WTC11 (cell line): Measurements from ENCODE around the gene AGBL4.

ENCODE experiments used
- CTCF ChIP-seq: fragments of 200-600 bp; IDR thresholded peaks from 2 replicates; pipeline ENCODE4 v1.8.0; 2022; ENCODE audit warnings: antibody characterized with exemption
- FOXJ3 ChIP-seq: sonication (generic); formaldehyde crosslinking; IDR thresholded peaks from 2 replicates; pipeline ENCODE4 v1.9.0; 2021; ENCODE audit warnings: missing genetic modification reagents, mild to moderate bottlenecking, borderline replicate concordance
- NR3C1 ChIP-seq: sonication (generic); formaldehyde crosslinking; conservative IDR thresholded peaks from 2 replicates; pipeline ENCODE4 v1.8.1; 2023; ENCODE audit warnings: low read depth, mild to moderate bottlenecking, missing genetic modification reagents
- PREB ChIP-seq: sonication (generic); formaldehyde crosslinking; IDR thresholded peaks from 2 replicates; pipeline ENCODE4 v1.8.1; 2022; ENCODE audit warnings: mild to moderate bottlenecking, missing genetic modification reagents, moderate library complexity, borderline replicate concordance
- TEAD4 ChIP-seq: sonication (generic); formaldehyde crosslinking; IDR thresholded peaks from 2 replicates; pipeline ENCODE4 v1.8.0; 2022; ENCODE audit warnings: mild to moderate bottlenecking, missing genetic modification reagents
- ZBTB21 ChIP-seq: sonication (generic); formaldehyde crosslinking; IDR thresholded peaks from 2 replicates; pipeline ENCODE4 v1.8.1; 2023; ENCODE audit warnings: mild to moderate bottlenecking, missing genetic modification reagents, borderline replicate concordance
- ZNF263 ChIP-seq: sonication (generic); formaldehyde crosslinking; IDR thresholded peaks from 2 replicates; pipeline ENCODE4 v1.8.1; 2022; ENCODE audit warnings: low read depth, mild to moderate bottlenecking, moderate library complexity, missing genetic modification reagents
- TF ChIP-seq, protein P1 (sequence below): fragments of 250-450 bp; sonication (Bioruptor Pico); IDR thresholded peaks from 2 replicates; pipeline ENCODE4 v2.1.2; 2022; ENCODE audit warnings: mild to moderate bottlenecking, moderate library complexity
- TF ChIP-seq, protein P2 (sequence below): sonication (generic); formaldehyde crosslinking; IDR thresholded peaks from 2 replicates; pipeline ENCODE4 v1.8.0; 2022; ENCODE audit warnings: mild to moderate bottlenecking, missing genetic modification reagents

- TF ChIP-seq NR3C1 (no peak), ZBTB21 (CRISPR knock-in tag) (no peak), PREB (no peak), FOXJ3 (CRISPR knock-in tag) (no peak), CTCF (no peak), TEAD4 (CRISPR knock-in tag) (no peak), ZNF263 (CRISPR knock-in tag) (no peak)
- TF ChIP-seq, protein P1, sequence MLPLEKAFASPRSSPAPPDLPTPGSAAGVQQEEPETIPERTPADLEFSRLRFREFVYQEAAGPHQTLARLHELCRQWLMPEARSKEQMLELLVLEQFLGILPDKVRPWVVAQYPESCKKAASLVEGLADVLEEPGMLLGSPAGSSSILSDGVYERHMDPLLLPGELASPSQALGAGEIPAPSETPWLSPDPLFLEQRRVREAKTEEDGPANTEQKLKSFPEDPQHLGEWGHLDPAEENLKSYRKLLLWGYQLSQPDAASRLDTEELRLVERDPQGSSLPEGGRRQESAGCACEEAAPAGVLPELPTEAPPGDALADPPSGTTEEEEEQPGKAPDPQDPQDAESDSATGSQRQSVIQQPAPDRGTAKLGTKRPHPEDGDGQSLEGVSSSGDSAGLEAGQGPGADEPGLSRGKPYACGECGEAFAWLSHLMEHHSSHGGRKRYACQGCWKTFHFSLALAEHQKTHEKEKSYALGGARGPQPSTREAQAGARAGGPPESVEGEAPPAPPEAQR = no peak
- TF ChIP-seq, protein P2, sequence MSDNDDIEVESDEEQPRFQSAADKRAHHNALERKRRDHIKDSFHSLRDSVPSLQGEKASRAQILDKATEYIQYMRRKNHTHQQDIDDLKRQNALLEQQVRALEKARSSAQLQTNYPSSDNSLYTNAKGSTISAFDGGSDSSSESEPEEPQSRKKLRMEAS (CRISPR knock-in tag) = no peak
Observed at GRCh38 chr1:49356594-49356993, 667.2 kb downstream of the AGBL4 start.
